Brain microvascular endothelial cell (primary cell): ENCODE data around the gene SF1.

Source experiments
- DNase-seq: peaks from one replicate; pipeline ENCODE4 v3.0.0-alpha.2; 2020
- H3K27ac ChIP-seq: fragments of 250-450 bp; sonication (Bioruptor Pico); 2 replicates; pipeline ENCODE4 v1.5.1; 2020; ENCODE audit warnings: mild to moderate bottlenecking, moderate library complexity
- H3K27me3 ChIP-seq: fragments of 250-450 bp; sonication (Bioruptor Pico); replicated peaks from 2 replicates; pipeline ENCODE4 v1.5.1; 2020; ENCODE audit warnings: mild to moderate bottlenecking
- H3K36me3 ChIP-seq: fragments of 250-450 bp; sonication (Bioruptor Pico); replicated peaks from 2 replicates; pipeline ENCODE4 v1.5.1; 2020; ENCODE audit warnings: mild to moderate bottlenecking
- H3K4me3 ChIP-seq: 2 replicates; pipeline ENCODE4 v1.5.1; 2011; ENCODE audit warnings: low read depth, mild to moderate bottlenecking, control low read depth, low read length, moderate library complexity
- CTCF ChIP-seq: IDR thresholded peaks from 2 replicates; pipeline ENCODE4 v1.5.1; 2011; ENCODE audit warnings: low read depth, mild to moderate bottlenecking, moderate library complexity, low read length, control low read depth, inconsistent platforms; ENCODE audit errors: missing control alignments
- in situ Hi-C: cut with HindIII; loops from 2 replicates; pipeline ENCODE4 v1.10.0; 2017; ENCODE audit warnings: low sequenced_read_pairs, low pct_ligation_motif_present

The SF1 gene

GRCh38 chr11:64802370-64803157 lies 24.2 kb upstream of the SF1 start:
- in situ Hi-C loops = no loop called here
- DNase-seq = no peak
- peak overlapping the region; percentile 57 for H3K4me3 ChIP-seq
- H3K27me3 ChIP-seq = no peaks in the 10 kb centered on the region
- peaks cover 13% of the 10 kb centered on the region for H3K36me3 ChIP-seq
- H3K27ac ChIP-seq = no peak overlapping the region
- TF ChIP-seq CTCF = no peak

- in situ Hi-C loops = no loop called here
- Histone ChIP-seq H3K27ac (no peak overlapping the region), H3K36me3 (peaks cover 13% of the 10 kb centered on the region), H3K27me3 (no peaks in the 10 kb centered on the region), H3K4me3 (peak overlapping the region; percentile 57)
- no peak for DNase-seq
- TF ChIP-seq CTCF = no peak
These were observed 23.4 kb upstream of the SF1 start for GRCh38 chr11:64801561-64802369.

GRCh38 chr11:64801158-64801464 lies 22.8 kb upstream of the SF1 start:
- Histone ChIP-seq H3K36me3 (peaks cover 19% of the 10 kb centered on the region), H3K4me3 (no peak overlapping the region), H3K27ac (no peak overlapping the region), H3K27me3 (no peaks in the 10 kb centered on the region)
- DNase-seq = no peak
- no peak for TF ChIP-seq CTCF
- in situ Hi-C loops = no loop called here

GRCh38 chr11:64800303-64801157 lies 22.2 kb upstream of the SF1 start:
- no peak overlapping the region for H3K4me3 ChIP-seq
- in situ Hi-C loops = no loop called here
- TF ChIP-seq CTCF = no peak
- H3K36me3 ChIP-seq = peaks cover 19% of the 10 kb centered on the region
- DNase-seq = no peak
- no peaks in the 10 kb centered on the region for H3K27me3 ChIP-seq
- H3K27ac ChIP-seq = no peak overlapping the region

DNA sequence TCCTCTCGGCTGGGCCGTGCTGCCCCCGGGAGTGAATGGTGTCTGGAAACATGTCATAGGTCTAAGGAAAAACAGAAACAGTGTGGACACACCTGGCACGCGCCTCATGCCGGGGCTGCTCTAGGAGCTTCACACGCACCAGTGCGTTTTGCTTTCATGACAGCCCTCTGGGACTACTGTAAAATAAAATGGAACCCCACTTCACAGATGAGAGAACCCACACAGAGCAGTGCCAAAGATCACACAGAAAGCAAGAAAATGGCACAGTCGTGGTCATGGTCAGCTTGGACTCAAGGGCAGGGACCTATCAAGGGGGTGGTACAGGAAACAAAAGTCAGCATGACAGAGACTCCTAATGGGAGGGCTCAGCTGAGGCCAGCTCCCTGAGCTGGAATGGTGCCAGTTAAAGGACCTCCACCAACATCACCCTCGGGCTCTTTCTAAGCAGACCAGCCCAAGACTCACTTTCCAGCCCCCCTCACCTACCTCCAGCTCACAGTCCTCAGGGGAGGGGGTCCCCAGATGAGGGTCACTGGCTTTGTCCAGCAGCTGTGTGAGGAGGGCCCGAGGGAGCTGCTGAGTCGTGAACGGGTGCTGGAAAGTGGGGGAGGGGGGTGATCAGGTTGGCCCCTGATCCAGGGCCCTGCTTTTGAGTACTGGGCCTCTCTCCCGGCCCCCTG lies 21.4 kb upstream of the SF1 start:
- no peak for TF ChIP-seq CTCF
- Histone ChIP-seq H3K27me3 (no peaks in the 10 kb centered on the region), H3K36me3 (peaks cover 13% of the 10 kb centered on the region), H3K4me3 (no peak overlapping the region), H3K27ac (no peak overlapping the region)
- in situ Hi-C loops = no loop called here
- DNase-seq = no peak
